LNCAP (cell line): Measurements from ENCODE around the gene OSTF1.

Source experiments
- TF ChIP-seq, protein P1 (sequence below): fragments of 450-650 bp; IDR thresholded peaks from 2 replicates; pipeline ENCODE4 v1.5.1; 2017; ENCODE audit warnings: mild to moderate bottlenecking

Gene OSTF1

GRCh38 chr9:75138260-75139040, 50.1 kb downstream of the OSTF1 start:
- TF ChIP-seq, protein P1, sequence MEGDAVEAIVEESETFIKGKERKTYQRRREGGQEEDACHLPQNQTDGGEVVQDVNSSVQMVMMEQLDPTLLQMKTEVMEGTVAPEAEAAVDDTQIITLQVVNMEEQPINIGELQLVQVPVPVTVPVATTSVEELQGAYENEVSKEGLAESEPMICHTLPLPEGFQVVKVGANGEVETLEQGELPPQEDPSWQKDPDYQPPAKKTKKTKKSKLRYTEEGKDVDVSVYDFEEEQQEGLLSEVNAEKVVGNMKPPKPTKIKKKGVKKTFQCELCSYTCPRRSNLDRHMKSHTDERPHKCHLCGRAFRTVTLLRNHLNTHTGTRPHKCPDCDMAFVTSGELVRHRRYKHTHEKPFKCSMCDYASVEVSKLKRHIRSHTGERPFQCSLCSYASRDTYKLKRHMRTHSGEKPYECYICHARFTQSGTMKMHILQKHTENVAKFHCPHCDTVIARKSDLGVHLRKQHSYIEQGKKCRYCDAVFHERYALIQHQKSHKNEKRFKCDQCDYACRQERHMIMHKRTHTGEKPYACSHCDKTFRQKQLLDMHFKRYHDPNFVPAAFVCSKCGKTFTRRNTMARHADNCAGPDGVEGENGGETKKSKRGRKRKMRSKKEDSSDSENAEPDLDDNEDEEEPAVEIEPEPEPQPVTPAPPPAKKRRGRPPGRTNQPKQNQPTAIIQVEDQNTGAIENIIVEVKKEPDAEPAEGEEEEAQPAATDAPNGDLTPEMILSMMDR, result no peak

- TF ChIP-seq, protein P1, result no peak
Observed at GRCh38 chr9:75139201-75139600, 50.9 kb downstream of the OSTF1 start.

DNA sequence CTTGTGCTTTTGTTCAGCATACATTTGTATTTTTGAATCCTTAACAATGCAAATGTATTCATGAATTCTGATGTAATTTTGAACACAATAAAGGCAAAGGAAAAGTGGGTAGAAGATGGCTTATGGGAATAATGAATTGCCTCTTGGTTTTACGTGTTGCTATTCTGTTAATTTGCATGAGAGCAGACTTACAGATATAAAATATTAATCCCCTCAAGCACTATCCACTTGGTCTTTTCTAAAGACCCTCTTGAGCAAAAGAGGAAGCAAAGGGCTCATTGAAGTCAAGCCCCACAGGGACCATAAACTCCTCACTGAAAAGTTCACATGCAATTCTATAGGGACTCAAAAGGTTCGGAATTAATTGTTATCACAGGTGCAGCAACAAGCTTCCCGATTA, 51.9 kb downstream of the OSTF1 start:
- TF ChIP-seq, protein P1, result no peak

- TF ChIP-seq, protein P1, result no peak
Observed at GRCh38 chr9:75142202-75142601, 53.9 kb downstream of the OSTF1 start.

GRCh38 chr9:75146229-75146628, 57.9 kb downstream of the OSTF1 start:
- TF ChIP-seq, protein P1, result no peak

- TF ChIP-seq, protein P1, result no peak
Observed at GRCh38 chr9:75147638-75148037, 59.3 kb downstream of the OSTF1 start.

- TF ChIP-seq, protein P1, result no peak
Observed at GRCh38 chr9:75148561-75148960, 60.2 kb downstream of the OSTF1 start.
